ENCODE measurements around the gene TMPRSS11E. TPM values are rescaled to one million over a fixed set of nuclear protein-coding genes. Genes with fewer than 3 reads are reported as not detected.

TMPRSS11E gene
- total RNA-seq, 1 experiment from 2014 or later, result 1.9 TPM

DNA sequence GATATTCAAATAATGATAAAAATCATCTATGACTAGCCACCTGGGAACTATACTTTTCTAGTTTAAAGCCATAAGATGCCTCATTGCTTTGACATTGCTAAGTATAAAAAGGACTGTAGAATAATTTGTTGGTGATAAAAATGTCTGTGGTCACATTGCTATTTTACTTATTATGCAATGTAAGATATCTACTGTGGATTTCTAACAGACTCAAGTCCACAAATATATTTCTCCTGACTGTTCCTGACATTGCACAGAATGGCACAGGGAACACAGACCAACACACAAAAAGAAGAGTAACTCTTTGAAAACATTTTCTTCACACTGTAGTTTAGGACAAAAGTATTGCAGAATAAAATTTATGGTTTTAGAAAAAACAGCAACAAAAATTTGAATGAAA, 2.2 kb upstream of the TMPRSS11E start:
- Mint-ChIP-seq H3K27me3 (ENCODE audit: low read depth) (no peaks in the 10 kb centered on the region), H3K9me3 (peaks cover 8% of the 10 kb centered on the region; the same call in 1 of the 2 replicates), H3K4me3 (no peak overlapping the region), H3K27ac (no peak overlapping the region), H3K4me1 (peaks cover 53% of the 10 kb centered on the region), H3K36me3 (peaks cover 6% of the 10 kb centered on the region)
- ChIA-PET CTCF (no interaction called here), POLR2A (no interaction called here)
- ATAC-seq (no peak), DNase-seq (ENCODE audit: low spot score) (no peak)
- no peak for TF ChIP-seq FOXP1 (CRISPR knock-in tag; IDR thresholded peaks at IDR 0.05; ENCODE audit: borderline replicate concordance)
- TF ChIP-seq, protein P1, sequence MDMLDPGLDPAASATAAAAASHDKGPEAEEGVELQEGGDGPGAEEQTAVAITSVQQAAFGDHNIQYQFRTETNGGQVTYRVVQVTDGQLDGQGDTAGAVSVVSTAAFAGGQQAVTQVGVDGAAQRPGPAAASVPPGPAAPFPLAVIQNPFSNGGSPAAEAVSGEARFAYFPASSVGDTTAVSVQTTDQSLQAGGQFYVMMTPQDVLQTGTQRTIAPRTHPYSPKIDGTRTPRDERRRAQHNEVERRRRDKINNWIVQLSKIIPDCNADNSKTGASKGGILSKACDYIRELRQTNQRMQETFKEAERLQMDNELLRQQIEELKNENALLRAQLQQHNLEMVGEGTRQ (CRISPR knock-in tag; IDR thresholded peaks at IDR 0.05), result no peak
- no peak for TF ChIP-seq NFE2L1 (CRISPR knock-in tag; IDR thresholded peaks at IDR 0.05)
- TF ChIP-seq, protein P2, sequence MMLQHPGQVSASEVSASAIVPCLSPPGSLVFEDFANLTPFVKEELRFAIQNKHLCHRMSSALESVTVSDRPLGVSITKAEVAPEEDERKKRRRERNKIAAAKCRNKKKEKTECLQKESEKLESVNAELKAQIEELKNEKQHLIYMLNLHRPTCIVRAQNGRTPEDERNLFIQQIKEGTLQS (CRISPR knock-in tag; conservative IDR thresholded peaks at IDR 0.05), result no peak
- TF ChIP-seq, protein P3, sequence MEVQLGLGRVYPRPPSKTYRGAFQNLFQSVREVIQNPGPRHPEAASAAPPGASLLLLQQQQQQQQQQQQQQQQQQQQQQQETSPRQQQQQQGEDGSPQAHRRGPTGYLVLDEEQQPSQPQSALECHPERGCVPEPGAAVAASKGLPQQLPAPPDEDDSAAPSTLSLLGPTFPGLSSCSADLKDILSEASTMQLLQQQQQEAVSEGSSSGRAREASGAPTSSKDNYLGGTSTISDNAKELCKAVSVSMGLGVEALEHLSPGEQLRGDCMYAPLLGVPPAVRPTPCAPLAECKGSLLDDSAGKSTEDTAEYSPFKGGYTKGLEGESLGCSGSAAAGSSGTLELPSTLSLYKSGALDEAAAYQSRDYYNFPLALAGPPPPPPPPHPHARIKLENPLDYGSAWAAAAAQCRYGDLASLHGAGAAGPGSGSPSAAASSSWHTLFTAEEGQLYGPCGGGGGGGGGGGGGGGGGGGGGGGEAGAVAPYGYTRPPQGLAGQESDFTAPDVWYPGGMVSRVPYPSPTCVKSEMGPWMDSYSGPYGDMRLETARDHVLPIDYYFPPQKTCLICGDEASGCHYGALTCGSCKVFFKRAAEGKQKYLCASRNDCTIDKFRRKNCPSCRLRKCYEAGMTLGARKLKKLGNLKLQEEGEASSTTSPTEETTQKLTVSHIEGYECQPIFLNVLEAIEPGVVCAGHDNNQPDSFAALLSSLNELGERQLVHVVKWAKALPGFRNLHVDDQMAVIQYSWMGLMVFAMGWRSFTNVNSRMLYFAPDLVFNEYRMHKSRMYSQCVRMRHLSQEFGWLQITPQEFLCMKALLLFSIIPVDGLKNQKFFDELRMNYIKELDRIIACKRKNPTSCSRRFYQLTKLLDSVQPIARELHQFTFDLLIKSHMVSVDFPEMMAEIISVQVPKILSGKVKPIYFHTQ (CRISPR knock-in tag; IDR thresholded peaks at IDR 0.05), result no peak
- TF ChIP-seq, protein P4, sequence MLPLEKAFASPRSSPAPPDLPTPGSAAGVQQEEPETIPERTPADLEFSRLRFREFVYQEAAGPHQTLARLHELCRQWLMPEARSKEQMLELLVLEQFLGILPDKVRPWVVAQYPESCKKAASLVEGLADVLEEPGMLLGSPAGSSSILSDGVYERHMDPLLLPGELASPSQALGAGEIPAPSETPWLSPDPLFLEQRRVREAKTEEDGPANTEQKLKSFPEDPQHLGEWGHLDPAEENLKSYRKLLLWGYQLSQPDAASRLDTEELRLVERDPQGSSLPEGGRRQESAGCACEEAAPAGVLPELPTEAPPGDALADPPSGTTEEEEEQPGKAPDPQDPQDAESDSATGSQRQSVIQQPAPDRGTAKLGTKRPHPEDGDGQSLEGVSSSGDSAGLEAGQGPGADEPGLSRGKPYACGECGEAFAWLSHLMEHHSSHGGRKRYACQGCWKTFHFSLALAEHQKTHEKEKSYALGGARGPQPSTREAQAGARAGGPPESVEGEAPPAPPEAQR (CRISPR knock-in tag; IDR thresholded peaks at IDR 0.05), result no peak

DNA sequence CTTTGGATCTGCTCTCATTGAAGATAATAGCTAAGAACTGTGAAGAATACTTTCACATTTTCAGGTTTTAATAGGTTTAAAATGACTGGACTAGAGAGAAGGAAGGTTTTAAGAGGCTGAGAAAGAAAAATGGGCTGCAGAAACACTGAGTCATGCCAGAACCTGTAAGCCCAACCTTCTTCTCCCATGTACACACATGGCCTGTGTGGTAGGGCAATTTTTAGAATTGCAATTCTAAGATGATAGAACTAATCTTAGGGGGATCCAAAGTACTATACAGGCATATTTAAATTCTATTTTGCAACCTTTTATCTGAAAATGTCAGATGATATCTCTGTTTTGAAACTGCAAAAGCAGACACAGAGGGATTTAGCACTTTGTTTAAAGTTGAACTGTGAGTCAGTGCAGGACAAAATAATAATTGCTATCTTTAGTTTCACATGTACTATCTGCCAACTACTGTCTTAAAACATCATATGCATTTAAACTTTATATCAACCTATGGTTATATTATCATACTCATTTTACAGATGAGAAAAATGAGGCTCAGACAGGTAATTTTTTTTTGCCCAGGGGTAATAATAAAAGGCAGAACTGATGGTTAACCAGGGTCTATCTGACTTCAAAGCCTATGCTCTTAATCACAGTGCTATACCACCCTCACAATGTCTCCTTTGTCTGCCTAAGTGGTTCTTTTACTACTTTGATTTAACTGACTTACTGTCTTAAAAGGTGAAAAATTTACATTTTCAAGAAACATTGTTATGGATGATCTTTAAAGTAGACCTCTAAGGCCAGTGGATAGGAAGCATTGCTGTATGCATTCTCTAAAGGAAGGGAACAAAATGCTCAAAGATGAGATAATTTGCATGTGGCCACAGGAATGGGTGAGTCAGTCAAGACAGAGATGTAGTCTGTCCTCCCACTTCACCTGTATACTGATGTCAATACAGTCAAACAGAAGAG, 4.3 kb downstream of the TMPRSS11E start:
- TF ChIP-seq, protein P5, sequence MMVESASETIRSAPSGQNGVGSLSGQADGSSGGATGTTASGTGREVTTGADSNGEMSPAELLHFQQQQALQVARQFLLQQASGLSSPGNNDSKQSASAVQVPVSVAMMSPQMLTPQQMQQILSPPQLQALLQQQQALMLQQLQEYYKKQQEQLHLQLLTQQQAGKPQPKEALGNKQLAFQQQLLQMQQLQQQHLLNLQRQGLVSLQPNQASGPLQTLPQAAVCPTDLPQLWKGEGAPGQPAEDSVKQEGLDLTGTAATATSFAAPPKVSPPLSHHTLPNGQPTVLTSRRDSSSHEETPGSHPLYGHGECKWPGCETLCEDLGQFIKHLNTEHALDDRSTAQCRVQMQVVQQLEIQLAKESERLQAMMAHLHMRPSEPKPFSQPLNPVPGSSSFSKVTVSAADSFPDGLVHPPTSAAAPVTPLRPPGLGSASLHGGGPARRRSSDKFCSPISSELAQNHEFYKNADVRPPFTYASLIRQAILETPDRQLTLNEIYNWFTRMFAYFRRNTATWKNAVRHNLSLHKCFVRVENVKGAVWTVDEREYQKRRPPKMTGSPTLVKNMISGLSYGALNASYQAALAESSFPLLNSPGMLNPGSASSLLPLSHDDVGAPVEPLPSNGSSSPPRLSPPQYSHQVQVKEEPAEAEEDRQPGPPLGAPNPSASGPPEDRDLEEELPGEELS (CRISPR knock-in tag; IDR thresholded peaks at IDR 0.05), result no peak
- TF ChIP-seq ELF4 (CRISPR knock-in tag; IDR thresholded peaks at IDR 0.05; ENCODE audit: low read depth) (no peak), PRRX2 (CRISPR knock-in tag; IDR thresholded peaks at IDR 0.05) (no peak), ZNF232 (CRISPR knock-in tag; IDR thresholded peaks at IDR 0.05) (0 out of 2 replicates have a peak, but pooled peaks have one; percentile 25), JAZF1 (CRISPR knock-in tag; IDR thresholded peaks at IDR 0.05) (peak; percentile 46; the same call in 1 of the 2 replicates), NFYB (CRISPR knock-in tag; conservative IDR thresholded peaks at IDR 0.05; ENCODE audit: low read depth) (no peak)
- TF ChIP-seq, protein P6, sequence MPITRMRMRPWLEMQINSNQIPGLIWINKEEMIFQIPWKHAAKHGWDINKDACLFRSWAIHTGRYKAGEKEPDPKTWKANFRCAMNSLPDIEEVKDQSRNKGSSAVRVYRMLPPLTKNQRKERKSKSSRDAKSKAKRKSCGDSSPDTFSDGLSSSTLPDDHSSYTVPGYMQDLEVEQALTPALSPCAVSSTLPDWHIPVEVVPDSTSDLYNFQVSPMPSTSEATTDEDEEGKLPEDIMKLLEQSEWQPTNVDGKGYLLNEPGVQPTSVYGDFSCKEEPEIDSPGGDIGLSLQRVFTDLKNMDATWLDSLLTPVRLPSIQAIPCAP (CRISPR knock-in tag; IDR thresholded peaks at IDR 0.05), result no peak
- TF ChIP-seq, protein P7, sequence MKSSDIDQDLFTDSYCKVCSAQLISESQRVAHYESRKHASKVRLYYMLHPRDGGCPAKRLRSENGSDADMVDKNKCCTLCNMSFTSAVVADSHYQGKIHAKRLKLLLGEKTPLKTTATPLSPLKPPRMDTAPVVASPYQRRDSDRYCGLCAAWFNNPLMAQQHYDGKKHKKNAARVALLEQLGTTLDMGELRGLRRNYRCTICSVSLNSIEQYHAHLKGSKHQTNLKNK (CRISPR knock-in tag; IDR thresholded peaks at IDR 0.05), result peak; percentile 95
- TF ChIP-seq, protein P8, sequence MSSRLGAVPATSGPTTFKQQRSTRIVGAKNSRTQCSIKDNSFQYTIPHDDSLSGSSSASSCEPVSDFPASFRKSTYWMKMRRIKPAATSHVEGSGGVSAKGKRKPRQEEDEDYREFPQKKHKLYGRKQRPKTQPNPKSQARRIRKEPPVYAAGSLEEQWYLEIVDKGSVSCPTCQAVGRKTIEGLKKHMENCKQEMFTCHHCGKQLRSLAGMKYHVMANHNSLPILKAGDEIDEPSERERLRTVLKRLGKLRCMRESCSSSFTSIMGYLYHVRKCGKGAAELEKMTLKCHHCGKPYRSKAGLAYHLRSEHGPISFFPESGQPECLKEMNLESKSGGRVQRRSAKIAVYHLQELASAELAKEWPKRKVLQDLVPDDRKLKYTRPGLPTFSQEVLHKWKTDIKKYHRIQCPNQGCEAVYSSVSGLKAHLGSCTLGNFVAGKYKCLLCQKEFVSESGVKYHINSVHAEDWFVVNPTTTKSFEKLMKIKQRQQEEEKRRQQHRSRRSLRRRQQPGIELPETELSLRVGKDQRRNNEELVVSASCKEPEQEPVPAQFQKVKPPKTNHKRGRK (CRISPR knock-in tag; IDR thresholded peaks at IDR 0.05; ENCODE audit: borderline replicate concordance), result no peak
- TF ChIP-seq, protein P9, sequence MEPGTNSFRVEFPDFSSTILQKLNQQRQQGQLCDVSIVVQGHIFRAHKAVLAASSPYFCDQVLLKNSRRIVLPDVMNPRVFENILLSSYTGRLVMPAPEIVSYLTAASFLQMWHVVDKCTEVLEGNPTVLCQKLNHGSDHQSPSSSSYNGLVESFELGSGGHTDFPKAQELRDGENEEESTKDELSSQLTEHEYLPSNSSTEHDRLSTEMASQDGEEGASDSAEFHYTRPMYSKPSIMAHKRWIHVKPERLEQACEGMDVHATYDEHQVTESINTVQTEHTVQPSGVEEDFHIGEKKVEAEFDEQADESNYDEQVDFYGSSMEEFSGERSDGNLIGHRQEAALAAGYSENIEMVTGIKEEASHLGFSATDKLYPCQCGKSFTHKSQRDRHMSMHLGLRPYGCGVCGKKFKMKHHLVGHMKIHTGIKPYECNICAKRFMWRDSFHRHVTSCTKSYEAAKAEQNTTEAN (CRISPR knock-in tag; IDR thresholded peaks at IDR 0.05), result 0 out of 2 replicates have a peak, but pooled peaks have one; percentile 23
- Mint-ChIP-seq H3K36me3 (no peaks in the 10 kb centered on the region), H3K27ac (peak overlapping the region; percentile 55), H3K27me3 (ENCODE audit: low read depth) (no peaks in the 10 kb centered on the region), H3K9me3 (no peaks in the 10 kb centered on the region), H3K4me3 (no peak overlapping the region), H3K4me1 (peaks cover 88% of the 10 kb centered on the region)
- CTCF ChIA-PET, result interaction anchor here (1.0 kb wide), 1 partner anchor 10 kb away, joined by 3 read pairs; no protein-coding TSS in a partner anchor
- DNase-seq (ENCODE audit: low spot score), result no peak
- ATAC-seq, result peak; percentile 94
- POLR2A ChIA-PET, result no interaction called here
